Measurements from ENCODE around the gene ATG5. TPM values are rescaled to one million over a fixed set of nuclear protein-coding genes. Genes with fewer than 3 reads are reported as not detected.

Gene ATG5
- polyA plus RNA-seq, 1 donor (not counting 4 experiments of a cell fraction or from before 2014, with no cell fraction given): 60.0 TPM

GRCh38 chr6:106225581-106225980 lies 100.0 kb downstream of the ATG5 start:
- H3K27ac ChIP-seq (ENCODE audit: control insufficient read depth, insufficient read depth, low read length): no peak overlapping the region
- DNase-seq (ENCODE audit: low read depth, low spot score) (no peak), FAIRE-seq (peak; percentile 36)
- TF ChIP-seq EZH2 (IDR thresholded peaks at IDR 0.05; ENCODE audit: low read length) (no peak), CTCF (optimal IDR thresholded peaks at IDR 0.05 in 1 of 3, IDR thresholded peaks at IDR 0.05 in 1 of 3, conservative IDR thresholded peaks at IDR 0.05 in 1 of 3; ENCODE audit: extremely low read depth in 1 of 3, insufficient read depth in 2 of 3, low read length in 3 of 3) (no peak)
- H3K9me3 ChIP-seq (ENCODE audit: control insufficient read depth, low read depth, low read length): no peaks in the 10 kb centered on the region
- peaks cover 2% of the 10 kb centered on the region for H3K79me2 ChIP-seq (ENCODE audit: control insufficient read depth, insufficient read depth, low read length)
- H3K9me1 ChIP-seq (ENCODE audit: control insufficient read depth, extremely low read depth, insufficient read depth, low read length): no peaks in the 10 kb centered on the region
- H2AFZ ChIP-seq (ENCODE audit: control insufficient read depth, low read length): no peak overlapping the region
- H3K4me2 ChIP-seq (ENCODE audit: control insufficient read depth, extremely low read depth, insufficient read depth, low read depth, low read length): no peak overlapping the region
- no peaks in the 10 kb centered on the region for H3K27me3 ChIP-seq (ENCODE audit: control insufficient read depth, extremely low read depth, insufficient read depth, low read length)
- no peaks in the 10 kb centered on the region for H3K4me1 ChIP-seq (ENCODE audit: control insufficient read depth, extremely low read depth, insufficient read depth, low read length)
- H3K4me3 ChIP-seq (ENCODE audit: control insufficient read depth in 2 of 3, extremely low read depth in 1 of 3, insufficient read depth in 2 of 3, low read depth in 1 of 3, low read length in 3 of 3): no peak overlapping the region
- dilution Hi-C loops (cut with MboI; ENCODE audit: extremely low pct_ligation_motif_present, low sequenced_read_pairs): no loop called here
- H4K20me1 ChIP-seq (ENCODE audit: control insufficient read depth, extremely low read depth, insufficient read depth, low read length): no peaks in the 10 kb centered on the region
- no peak overlapping the region for H3K9ac ChIP-seq (ENCODE audit: control insufficient read depth, extremely low read depth, insufficient read depth, low read length)
- no peaks in the 10 kb centered on the region for H3K36me3 ChIP-seq (ENCODE audit: control insufficient read depth in 2 of 2, extremely low read depth in 1 of 2, insufficient read depth in 2 of 2, low read length in 2 of 2)

- H4K20me1 ChIP-seq (ENCODE audit: control insufficient read depth, extremely low read depth, insufficient read depth, low read length): no peaks in the 10 kb centered on the region
- H3K4me1 ChIP-seq (ENCODE audit: control insufficient read depth, extremely low read depth, insufficient read depth, low read length): no peaks in the 10 kb centered on the region
- FAIRE-seq (peak; percentile 79), DNase-seq (ENCODE audit: low read depth, low spot score) (no peak)
- TF ChIP-seq CTCF (optimal IDR thresholded peaks at IDR 0.05 in 1 of 3, IDR thresholded peaks at IDR 0.05 in 1 of 3, conservative IDR thresholded peaks at IDR 0.05 in 1 of 3; ENCODE audit: extremely low read depth in 1 of 3, insufficient read depth in 2 of 3, low read length in 3 of 3) (peak; percentile 32 to 51 (median 47)), EZH2 (IDR thresholded peaks at IDR 0.05; ENCODE audit: low read length) (no peak)
- no peak overlapping the region for H3K4me2 ChIP-seq (ENCODE audit: control insufficient read depth, extremely low read depth, insufficient read depth, low read depth, low read length)
- peaks cover 4% of the 10 kb centered on the region for H3K79me2 ChIP-seq (ENCODE audit: control insufficient read depth, insufficient read depth, low read length)
- H3K9me1 ChIP-seq (ENCODE audit: control insufficient read depth, extremely low read depth, insufficient read depth, low read length): no peaks in the 10 kb centered on the region
- H3K9ac ChIP-seq (ENCODE audit: control insufficient read depth, extremely low read depth, insufficient read depth, low read length): no peak overlapping the region
- dilution Hi-C loops (cut with MboI; ENCODE audit: extremely low pct_ligation_motif_present, low sequenced_read_pairs): no loop called here
- H3K36me3 ChIP-seq (ENCODE audit: control insufficient read depth in 2 of 2, extremely low read depth in 1 of 2, insufficient read depth in 2 of 2, low read length in 2 of 2): no peaks in the 10 kb centered on the region
- H3K4me3 ChIP-seq (ENCODE audit: control insufficient read depth in 2 of 3, extremely low read depth in 1 of 3, insufficient read depth in 2 of 3, low read depth in 1 of 3, low read length in 3 of 3): no peak overlapping the region
- H3K9me3 ChIP-seq (ENCODE audit: control insufficient read depth, low read depth, low read length): no peaks in the 10 kb centered on the region
- no peaks in the 10 kb centered on the region for H3K27me3 ChIP-seq (ENCODE audit: control insufficient read depth, extremely low read depth, insufficient read depth, low read length)
- H2AFZ ChIP-seq (ENCODE audit: control insufficient read depth, low read length): no peak overlapping the region
- H3K27ac ChIP-seq (ENCODE audit: control insufficient read depth, insufficient read depth, low read length): no peak overlapping the region
Measured at GRCh38 chr6:106223300-106223930, 102.1 kb downstream of the ATG5 start.

All from keratinocyte (primary cell).